Bronchial epithelial cell (primary cell): Measurements from ENCODE around the gene SUPT4H1. TPM values are rescaled to one million over a fixed set of nuclear protein-coding genes. Genes with fewer than 3 reads are reported as not detected.

Experiments used
- DNase-seq: peaks from one replicate; pipeline ENCODE4 v3.0.0-alpha.2; 2010; ENCODE audit warnings: low read depth
- FAIRE-seq: peaks from 2 replicates; lab custom pipeline; 2011; peaks lifted over from hg19 to GRCh38; lab: Jason Lieb, UNC
- H3K27me3 ChIP-seq: 2 replicates; pipeline ENCODE4 v1.5.1; 2011; ENCODE audit warnings: low read length; ENCODE audit not compliant: control insufficient read depth, insufficient read depth
- H3K36me3 ChIP-seq: 2 replicates; pipeline ENCODE4 v1.5.1; 2011; ENCODE audit warnings: low read length; ENCODE audit not compliant: control insufficient read depth, insufficient read depth
- H3K4me3 ChIP-seq: 2 replicates; pipeline ENCODE4 v1.5.1; 2011; ENCODE audit warnings: mild to moderate bottlenecking, low read depth, low read length, control low read depth
- CTCF ChIP-seq: IDR thresholded peaks from 2 replicates; pipeline ENCODE4 v1.5.1; 2011; ENCODE audit warnings: mild to moderate bottlenecking, moderate library complexity, low read length, control low read depth, inconsistent platforms; ENCODE audit not compliant: insufficient read depth, severe bottlenecking
- total RNA-seq: library from RNA; depleted of rRNA; stranded (reverse); fragments of >200 nt; gene quantifications from 2 replicates; pipeline ENCODE4 v1.2.1, GENCODE V29; 2014

SUPT4H1 gene
- total RNA-seq, 1 donor from 2014 or later = 52.1 TPM

GRCh38 chr17:58396173-58396572 lies 44.2 kb upstream of the SUPT4H1 start:
- H3K27me3 ChIP-seq = no peaks in the 10 kb centered on the region
- no peak overlapping the region for H3K4me3 ChIP-seq
- TF ChIP-seq CTCF = no peak
- FAIRE-seq = no peak
- H3K36me3 ChIP-seq = no peaks in the 10 kb centered on the region
- no peak for DNase-seq

GRCh38 chr17:58394534-58395223 lies 42.7 kb upstream of the SUPT4H1 start:
- DNase-seq (peak; percentile 65), FAIRE-seq (no peak)
- TF ChIP-seq CTCF = no peak
- H3K4me3 ChIP-seq = no peak overlapping the region
- H3K27me3 ChIP-seq = no peaks in the 10 kb centered on the region
- no peaks in the 10 kb centered on the region for H3K36me3 ChIP-seq

- DNase-seq = peak; percentile 92
- TF ChIP-seq CTCF = no peak
- Histone ChIP-seq H3K27me3 (no peaks in the 10 kb centered on the region), H3K4me3 (no peak overlapping the region), H3K36me3 (no peaks in the 10 kb centered on the region)
- FAIRE-seq = peak; percentile 18
Measured at GRCh38 chr17:58391302-58391984, 39.4 kb upstream of the SUPT4H1 start.

- no peaks in the 10 kb centered on the region for H3K27me3 ChIP-seq
- no peak for DNase-seq
- H3K4me3 ChIP-seq = no peak overlapping the region
- no peak for TF ChIP-seq CTCF
- H3K36me3 ChIP-seq = no peaks in the 10 kb centered on the region
- no peak for FAIRE-seq
Measured at GRCh38 chr17:58390884-58391283, 38.9 kb upstream of the SUPT4H1 start.

- no peaks in the 10 kb centered on the region for H3K27me3 ChIP-seq
- no peak for TF ChIP-seq CTCF
- FAIRE-seq (no peak), DNase-seq (no peak)
- H3K36me3 ChIP-seq = no peaks in the 10 kb centered on the region
- H3K4me3 ChIP-seq = no peak overlapping the region
Measured at GRCh38 chr17:58388302-58389190, 36.5 kb upstream of the SUPT4H1 start.
